ENCODE measurements around the gene PIK3CA. TPM values are rescaled to one million over a fixed set of nuclear protein-coding genes. Genes with fewer than 3 reads are reported as not detected.
"Not testable (repeated sequence)": the region's sequence is repeated elsewhere in the genome, so short reads cannot be mapped to it uniquely, and the experiment has no call there.

The PIK3CA gene
- total and polyA plus RNA-seq, 2 donors (not counting 3 experiments of a cell fraction or from before 2014, with no cell fraction given), result 4.2 to 25.8 TPM

- no peak for FAIRE-seq
- no peak overlapping the region for H3K9ac ChIP-seq (replicated peaks; ENCODE audit: extremely low read depth, insufficient read depth, low read length)
- intact Hi-C loops (cut with micrococcal nuclease), result no loop called here
These were observed 52.6 kb downstream of the PIK3CA start for GRCh38 chr3:179200790-179201189.

DNA sequence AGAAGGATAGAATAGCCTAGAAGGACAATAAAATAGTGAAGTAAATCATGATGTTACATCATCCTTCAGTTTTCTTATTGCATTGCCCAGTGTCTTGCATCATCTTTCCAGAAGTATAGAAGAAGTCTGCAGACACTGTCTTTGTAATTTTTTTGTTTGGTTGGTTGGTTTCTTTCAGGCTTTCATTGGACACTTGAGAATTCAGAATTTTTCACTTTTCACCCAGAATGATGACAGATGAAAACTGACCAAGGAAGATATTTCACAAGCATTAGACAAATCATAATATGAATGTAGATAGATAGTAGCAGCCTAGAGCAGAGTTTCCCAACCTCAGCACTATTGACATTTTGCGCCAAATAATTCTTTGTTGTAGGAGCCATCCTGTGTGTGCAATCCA is 67.4 kb downstream of the PIK3CA start:
- H4K20me1 ChIP-seq (replicated peaks; ENCODE audit: control insufficient read depth, extremely low read depth, insufficient read depth, low read length); H3K9ac ChIP-seq (replicated peaks; ENCODE audit: extremely low read depth, insufficient read depth, low read length); BruUV-seq (replicated peaks); intact Hi-C loops (cut with micrococcal nuclease); H3K27me3 ChIP-seq (ENCODE audit: control insufficient read depth in 2 of 2, insufficient read depth in 2 of 2, low read length in 2 of 2); DNase-seq (ENCODE audit: low read depth, low spot score); H3K27ac ChIP-seq (ENCODE audit: insufficient read depth, low read depth, low read length); POLR2A ChIA-PET; H3K36me3 ChIP-seq (ENCODE audit: control insufficient read depth in 2 of 2, extremely low read depth in 1 of 2, insufficient read depth in 2 of 2, low read length in 2 of 2); H3K4me3 ChIP-seq (replicated peaks in 1 of 3; ENCODE audit: insufficient read depth in 1 of 3, low read depth in 1 of 3, low read length in 3 of 3); H2AFZ ChIP-seq (ENCODE audit: low read depth, low read length); dilution Hi-C loops (cut with MboI; ENCODE audit: extremely low pct_ligation_motif_present, low sequenced_read_pairs); H3K79me2 ChIP-seq (ENCODE audit: control insufficient read depth, insufficient read depth, low read length); H3K9me3 ChIP-seq (replicated peaks; ENCODE audit: control insufficient read depth, insufficient read depth, low read length); H3K4me1 ChIP-seq (ENCODE audit: control insufficient read depth, extremely low read depth, insufficient read depth, low read length); CTCF ChIA-PET; H3K4me2 ChIP-seq (ENCODE audit: insufficient read depth, low read length); H3K9me1 ChIP-seq (replicated peaks; ENCODE audit: control insufficient read depth, extremely low read depth, insufficient read depth, low read length); FAIRE-seq: not testable (repeated sequence)

More at GRCh38 chr3:179200790-179201189, 52.6 kb downstream of the PIK3CA start:
- Histone ChIP-seq H3K4me2 (ENCODE audit: insufficient read depth, low read length) (no peak overlapping the region), H3K9me3 (replicated peaks; ENCODE audit: control insufficient read depth, insufficient read depth, low read length) (no peaks in the 10 kb centered on the region), H2AFZ (ENCODE audit: low read depth, low read length) (no peak overlapping the region), H4K20me1 (replicated peaks; ENCODE audit: control insufficient read depth, extremely low read depth, insufficient read depth, low read length) (no peaks in the 10 kb centered on the region), H3K27ac (ENCODE audit: insufficient read depth, low read depth, low read length) (no peak overlapping the region), H3K36me3 (ENCODE audit: control insufficient read depth in 2 of 2, extremely low read depth in 1 of 2, insufficient read depth in 2 of 2, low read length in 2 of 2) (peaks cover 0 to 2% of the 10 kb centered on the region in 2 experiments), H3K79me2 (ENCODE audit: control insufficient read depth, insufficient read depth, low read length) (peaks cover 10% of the 10 kb centered on the region), H3K4me3 (replicated peaks in 1 of 3; ENCODE audit: insufficient read depth in 1 of 3, low read depth in 1 of 3, low read length in 3 of 3) (no peak overlapping the region), H3K27me3 (ENCODE audit: control insufficient read depth in 2 of 2, insufficient read depth in 2 of 2, low read length in 2 of 2) (no peaks in the 10 kb centered on the region), H3K9me1 (replicated peaks; ENCODE audit: control insufficient read depth, extremely low read depth, insufficient read depth, low read length) (peaks cover 2% of the 10 kb centered on the region), H3K4me1 (ENCODE audit: control insufficient read depth, extremely low read depth, insufficient read depth, low read length) (peaks cover 5% of the 10 kb centered on the region)
- no TSS peak for BruUV-seq (replicated peaks)
- DNase-seq (ENCODE audit: low read depth, low spot score), result no peak
- ChIA-PET POLR2A (no interaction called here), CTCF (no interaction called here)
- dilution Hi-C loops (cut with MboI; ENCODE audit: extremely low pct_ligation_motif_present, low sequenced_read_pairs), result no loop called here
- TF ChIP-seq JUN (IDR thresholded peaks at IDR 0.05; ENCODE audit: borderline replicate concordance, insufficient read depth, insufficient read length, low read depth), result no peak
- TF ChIP-seq POLR2A (IDR thresholded peaks at IDR 0.05; ENCODE audit: low read depth, low read length), result no peak
- TF ChIP-seq MAX (IDR thresholded peaks at IDR 0.05; ENCODE audit: insufficient read depth, insufficient read length), result no peak
- no peak for TF ChIP-seq CTCF (IDR thresholded peaks at IDR 0.05; ENCODE audit: extremely low read depth in 1 of 2, insufficient read depth in 1 of 2, low read depth in 1 of 2, low read length in 2 of 2)
- TF ChIP-seq MYC (IDR thresholded peaks at IDR 0.05; ENCODE audit: low read depth, low read length), result no peak
- TF ChIP-seq POLR2AphosphoS5 (IDR thresholded peaks at IDR 0.05; ENCODE audit: insufficient read depth, low read depth, low read length), result no peak
- no peak for TF ChIP-seq EZH2 (IDR thresholded peaks at IDR 0.05; ENCODE audit: borderline replicate concordance, low read depth, low read length, severe bottlenecking)
- TF ChIP-seq FOS (IDR thresholded peaks at IDR 0.05; ENCODE audit: borderline replicate concordance, insufficient read depth, low read length), result no peak
- TF ChIP-seq GATA2 (IDR thresholded peaks at IDR 0.05; ENCODE audit: insufficient read depth, insufficient read length, low read depth, low read length), result no peak

DNA sequence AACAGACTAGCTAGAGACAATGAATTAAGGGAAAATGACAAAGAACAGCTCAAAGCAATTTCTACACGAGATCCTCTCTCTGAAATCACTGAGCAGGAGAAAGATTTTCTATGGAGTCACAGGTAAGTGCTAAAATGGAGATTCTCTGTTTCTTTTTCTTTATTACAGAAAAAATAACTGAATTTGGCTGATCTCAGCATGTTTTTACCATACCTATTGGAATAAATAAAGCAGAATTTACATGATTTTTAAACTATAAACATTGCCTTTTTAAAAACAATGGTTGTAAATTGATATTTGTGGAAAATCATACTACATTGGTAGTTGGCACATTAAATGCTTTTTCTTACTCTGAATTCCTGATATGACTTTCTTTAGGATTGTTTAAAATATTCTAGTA is 70.1 kb downstream of the PIK3CA start:
- H3K27me3 ChIP-seq (ENCODE audit: control insufficient read depth in 2 of 2, insufficient read depth in 2 of 2, low read length in 2 of 2); intact Hi-C loops (cut with micrococcal nuclease); H3K9me3 ChIP-seq (replicated peaks; ENCODE audit: control insufficient read depth, insufficient read depth, low read length); H4K20me1 ChIP-seq (replicated peaks; ENCODE audit: control insufficient read depth, extremely low read depth, insufficient read depth, low read length); H3K9me1 ChIP-seq (replicated peaks; ENCODE audit: control insufficient read depth, extremely low read depth, insufficient read depth, low read length); DNase-seq (ENCODE audit: low read depth, low spot score); H3K4me3 ChIP-seq (replicated peaks in 1 of 3; ENCODE audit: insufficient read depth in 1 of 3, low read depth in 1 of 3, low read length in 3 of 3); BruUV-seq (replicated peaks); H3K4me1 ChIP-seq (ENCODE audit: control insufficient read depth, extremely low read depth, insufficient read depth, low read length); H2AFZ ChIP-seq (ENCODE audit: low read depth, low read length); H3K79me2 ChIP-seq (ENCODE audit: control insufficient read depth, insufficient read depth, low read length); H3K9ac ChIP-seq (replicated peaks; ENCODE audit: extremely low read depth, insufficient read depth, low read length); dilution Hi-C loops (cut with MboI; ENCODE audit: extremely low pct_ligation_motif_present, low sequenced_read_pairs); POLR2A ChIA-PET; H3K36me3 ChIP-seq (ENCODE audit: control insufficient read depth in 2 of 2, extremely low read depth in 1 of 2, insufficient read depth in 2 of 2, low read length in 2 of 2); CTCF ChIA-PET; FAIRE-seq; H3K4me2 ChIP-seq (ENCODE audit: insufficient read depth, low read length); H3K27ac ChIP-seq (ENCODE audit: insufficient read depth, low read depth, low read length): not testable (repeated sequence)

Data from endothelial cell of umbilical vein (primary cell).